Measurements from ENCODE around the gene CLPTM1.

- TF ChIP-seq ZBTB9 (CRISPR knock-in tag; IDR thresholded peaks at IDR 0.05) (no peak), ZNF707 (CRISPR knock-in tag; conservative IDR thresholded peaks at IDR 0.05) (no peak), MTA3 (IDR thresholded peaks at IDR 0.05; ENCODE audit: borderline replicate concordance) (no peak)
These were observed 30.3 kb downstream of the CLPTM1 start for GRCh38 chr19:44985445-44985844.

Measured in K562 (cell line).